Stomach (tissue), 4 donors: ENCODE data around the gene SARS2.

ENCODE experiments used
- CTCF ChIP-seq, 7 experiments: fragments of 450-650 bp in 4 of 7; fragments of 200-600 bp in 3 of 7; sonication (generic) in 3 of 7; IDR thresholded peaks; one replicate each; pipeline ENCODE4 v1.5.1; 2016 to 2019; ENCODE audit warnings: antibody characterized with exemption in 7 of 7, control low read depth in 2 of 7, mild to moderate bottlenecking in 1 of 7
- POLR2A ChIP-seq, 4 donors: fragments of 450-650 bp; IDR thresholded peaks; one replicate each; pipeline ENCODE4 v1.6.1; 2016; ENCODE audit warnings: antibody characterized with exemption in 4 of 4, control low read depth in 2 of 4, mild to moderate bottlenecking in 1 of 4, moderate library complexity in 1 of 4
- POLR2AphosphoS5 ChIP-seq, 3 donors: sonication (generic); formaldehyde crosslinking; IDR thresholded peaks; one replicate each; pipeline ENCODE4 v1.6.1; 2016; ENCODE audit warnings: antibody characterized with exemption in 3 of 3

GRCh38 chr19:38979812-38980211, 49.2 kb upstream of the SARS2 start:
- TF ChIP-seq CTCF (IDR thresholded peaks at IDR 0.05) (no peak), POLR2A (IDR thresholded peaks at IDR 0.05) (no peak), POLR2AphosphoS5 (IDR thresholded peaks at IDR 0.05) (no peak)
